ENCODE measurements around the gene RDH11. TPM values are rescaled to one million over a fixed set of nuclear protein-coding genes. Genes with fewer than 3 reads are reported as not detected.

The RDH11 gene
- total RNA-seq, 1 donor from 2014 or later = 101 TPM

DNA sequence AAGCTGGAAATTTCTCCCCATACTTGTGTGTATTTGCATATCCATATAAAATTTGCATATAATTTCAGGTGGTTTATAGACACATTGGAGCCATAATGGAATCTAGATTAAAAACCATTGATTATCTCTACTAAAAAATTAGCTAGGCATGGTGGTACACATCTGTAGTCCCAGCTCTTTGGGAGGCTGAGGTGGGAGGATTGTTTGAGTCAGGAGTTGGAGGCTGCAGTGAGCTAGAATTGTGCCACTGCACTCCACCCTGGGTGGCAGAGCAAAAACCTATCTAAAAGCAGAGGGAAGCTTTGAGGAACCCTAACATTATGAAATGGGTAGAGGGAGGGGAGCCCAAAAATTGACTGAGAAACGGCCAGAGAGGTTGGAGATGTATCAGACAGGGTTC lies 2.6 kb upstream of the RDH11 start:
- H3K4me3 ChIP-seq (ENCODE audit: low read depth, low read length) = no peak overlapping the region
- no peak for FAIRE-seq

DNA sequence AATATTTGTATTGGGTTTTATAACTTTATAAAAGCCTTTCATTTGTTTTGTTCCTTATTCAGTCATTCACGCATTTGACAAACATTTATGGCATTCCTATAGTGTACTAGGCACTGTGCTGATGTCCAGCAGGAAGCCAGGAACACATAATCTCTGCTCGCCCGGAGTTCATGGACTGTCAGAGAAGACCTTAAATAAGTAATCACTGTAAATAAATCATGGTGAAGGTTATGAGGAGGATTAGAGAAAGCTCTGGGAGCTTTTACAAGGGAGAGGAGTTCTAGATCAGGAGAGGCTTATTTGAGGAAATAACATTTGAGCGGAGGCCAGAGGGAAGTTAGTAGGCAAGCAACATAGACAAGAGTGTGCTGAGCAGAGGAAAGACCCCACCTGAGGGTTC lies 1.4 kb upstream of the RDH11 start:
- no peaks in the 10 kb centered on the region for H3K27me3 ChIP-seq (ENCODE audit: control insufficient read depth, insufficient read depth, low read length)
- H3K36me3 ChIP-seq (ENCODE audit: control insufficient read depth, insufficient read depth, low read length) = peaks cover 2% of the 10 kb centered on the region
- TF ChIP-seq, protein P1, sequence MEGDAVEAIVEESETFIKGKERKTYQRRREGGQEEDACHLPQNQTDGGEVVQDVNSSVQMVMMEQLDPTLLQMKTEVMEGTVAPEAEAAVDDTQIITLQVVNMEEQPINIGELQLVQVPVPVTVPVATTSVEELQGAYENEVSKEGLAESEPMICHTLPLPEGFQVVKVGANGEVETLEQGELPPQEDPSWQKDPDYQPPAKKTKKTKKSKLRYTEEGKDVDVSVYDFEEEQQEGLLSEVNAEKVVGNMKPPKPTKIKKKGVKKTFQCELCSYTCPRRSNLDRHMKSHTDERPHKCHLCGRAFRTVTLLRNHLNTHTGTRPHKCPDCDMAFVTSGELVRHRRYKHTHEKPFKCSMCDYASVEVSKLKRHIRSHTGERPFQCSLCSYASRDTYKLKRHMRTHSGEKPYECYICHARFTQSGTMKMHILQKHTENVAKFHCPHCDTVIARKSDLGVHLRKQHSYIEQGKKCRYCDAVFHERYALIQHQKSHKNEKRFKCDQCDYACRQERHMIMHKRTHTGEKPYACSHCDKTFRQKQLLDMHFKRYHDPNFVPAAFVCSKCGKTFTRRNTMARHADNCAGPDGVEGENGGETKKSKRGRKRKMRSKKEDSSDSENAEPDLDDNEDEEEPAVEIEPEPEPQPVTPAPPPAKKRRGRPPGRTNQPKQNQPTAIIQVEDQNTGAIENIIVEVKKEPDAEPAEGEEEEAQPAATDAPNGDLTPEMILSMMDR (IDR thresholded peaks at IDR 0.05; ENCODE audit: insufficient read depth, low read length, severe bottlenecking) = no peak
- DNase-seq (ENCODE audit: low read depth) (no peak), FAIRE-seq (no peak)
- no peak overlapping the region for H3K4me3 ChIP-seq (ENCODE audit: low read depth, low read length)

More for the DNA sequence above, 2.6 kb upstream of the RDH11 start:
- DNase-seq (ENCODE audit: low read depth) = no peak
- no peaks in the 10 kb centered on the region for H3K27me3 ChIP-seq (ENCODE audit: control insufficient read depth, insufficient read depth, low read length)
- TF ChIP-seq, protein P1 (IDR thresholded peaks at IDR 0.05; ENCODE audit: insufficient read depth, low read length, severe bottlenecking) = no peak
- H3K36me3 ChIP-seq (ENCODE audit: control insufficient read depth, insufficient read depth, low read length) = no peaks in the 10 kb centered on the region

DNA sequence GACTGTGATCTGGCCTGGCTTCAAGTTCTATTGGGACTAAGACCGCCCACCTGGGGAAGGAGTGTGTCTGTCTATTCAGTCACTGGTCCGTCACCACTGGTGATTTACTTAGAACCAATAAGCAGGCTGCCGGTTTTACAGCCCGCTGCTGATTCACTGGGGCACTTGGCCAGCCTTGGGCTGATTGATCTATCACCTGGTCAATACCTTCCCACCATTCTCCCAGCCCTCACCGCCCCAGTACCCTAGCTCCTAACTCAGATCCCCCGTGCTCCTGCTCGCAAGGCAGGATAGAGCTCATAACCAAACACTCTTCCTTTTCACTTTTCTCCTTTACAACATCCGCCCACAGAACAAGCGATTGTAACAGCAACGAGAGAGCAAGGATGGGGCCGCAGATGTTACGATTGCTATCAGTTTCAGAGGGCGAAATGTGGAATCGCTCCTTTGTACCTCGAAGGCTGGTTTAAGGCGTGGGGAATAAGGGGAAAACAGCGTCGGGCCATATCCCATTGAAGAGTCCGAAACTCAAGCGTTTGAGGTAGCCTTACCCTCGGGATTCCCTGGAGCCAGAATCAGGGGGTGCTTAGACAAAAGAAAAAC lies 672 bp downstream of the RDH11 start:
- FAIRE-seq (no peak), DNase-seq (ENCODE audit: low read depth) (peak; percentile 95)
- Histone ChIP-seq H3K36me3 (ENCODE audit: control insufficient read depth, insufficient read depth, low read length) (peaks cover 7% of the 10 kb centered on the region), H3K27me3 (ENCODE audit: control insufficient read depth, insufficient read depth, low read length) (no peaks in the 10 kb centered on the region), H3K4me3 (ENCODE audit: low read depth, low read length) (peak overlapping the region; percentile 70)
- TF ChIP-seq, protein P1 (IDR thresholded peaks at IDR 0.05; ENCODE audit: insufficient read depth, low read length, severe bottlenecking) = no peak

DNA sequence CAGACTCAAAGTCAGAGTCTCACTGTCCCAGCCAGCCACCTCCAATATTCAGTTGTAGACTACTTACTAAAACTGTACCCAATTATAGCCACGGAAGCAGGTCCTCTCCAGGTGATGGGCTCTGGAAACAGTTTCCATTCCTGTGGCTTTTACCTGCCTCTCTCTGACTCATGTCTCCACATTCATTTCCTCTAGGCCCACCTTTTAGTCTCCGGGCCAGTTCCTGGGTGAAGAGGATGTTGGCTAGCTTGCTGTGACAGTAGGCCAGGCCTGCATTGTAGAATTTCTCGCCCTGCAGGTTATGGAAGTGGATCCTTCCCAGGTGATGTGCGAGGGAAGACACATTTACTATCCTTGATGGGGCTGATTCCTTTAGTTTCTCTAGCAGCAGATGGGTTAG lies 5.6 kb downstream of the RDH11 start:
- DNase-seq (ENCODE audit: low read depth) (peak; percentile 48), FAIRE-seq (no peak)
- no peak overlapping the region for H3K4me3 ChIP-seq (ENCODE audit: low read depth, low read length)
- H3K27me3 ChIP-seq (ENCODE audit: control insufficient read depth, insufficient read depth, low read length) = no peaks in the 10 kb centered on the region
- peaks cover 26% of the 10 kb centered on the region for H3K36me3 ChIP-seq (ENCODE audit: control insufficient read depth, insufficient read depth, low read length)
- TF ChIP-seq, protein P1 (IDR thresholded peaks at IDR 0.05; ENCODE audit: insufficient read depth, low read length, severe bottlenecking) = no peak

DNA sequence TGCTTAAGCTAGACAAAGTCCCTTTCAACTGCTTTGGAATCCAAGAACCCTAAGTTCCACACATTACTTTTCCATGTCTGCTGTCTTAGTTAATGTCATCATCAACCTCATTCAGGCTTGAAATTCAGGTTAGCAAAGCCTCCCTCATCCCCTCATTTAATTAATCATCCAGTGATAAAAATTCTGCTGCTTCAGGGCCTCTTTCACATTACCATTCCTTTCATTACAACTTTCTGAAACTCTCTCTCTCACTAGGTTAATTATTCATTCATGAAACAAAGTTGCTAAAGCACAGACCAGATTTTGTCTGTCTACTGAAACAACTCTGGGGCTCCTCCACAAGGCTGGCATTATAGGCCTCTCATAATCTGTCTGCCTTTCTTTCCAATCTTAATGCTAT lies 11.7 kb downstream of the RDH11 start:
- TF ChIP-seq, protein P1 (IDR thresholded peaks at IDR 0.05; ENCODE audit: insufficient read depth, low read length, severe bottlenecking) = no peak
- DNase-seq (ENCODE audit: low read depth) (no peak), FAIRE-seq (no peak)
- H3K27me3 ChIP-seq (ENCODE audit: control insufficient read depth, insufficient read depth, low read length) = no peaks in the 10 kb centered on the region
- peaks cover 17% of the 10 kb centered on the region for H3K36me3 ChIP-seq (ENCODE audit: control insufficient read depth, insufficient read depth, low read length)
- H3K4me3 ChIP-seq (ENCODE audit: low read depth, low read length) = no peak overlapping the region

DNA sequence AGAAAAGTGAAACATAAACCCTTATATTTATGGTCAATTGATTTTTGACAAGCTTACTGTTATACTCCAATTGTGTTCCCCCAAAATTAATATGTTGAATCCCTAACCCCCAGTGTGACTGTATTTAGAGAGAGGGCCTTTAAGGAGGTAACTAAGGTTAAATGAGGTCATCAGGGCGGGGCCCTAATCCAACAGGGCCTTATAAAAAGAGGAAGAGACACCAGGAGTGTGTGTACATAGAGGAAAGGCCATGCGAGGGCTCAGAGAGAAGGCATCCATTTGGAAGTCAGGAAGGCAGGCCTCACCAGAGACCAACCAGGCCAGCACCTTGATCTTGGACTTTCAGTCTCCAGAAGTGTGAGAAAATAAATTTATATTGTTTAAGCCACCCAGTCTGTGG lies 14.6 kb downstream of the RDH11 start:
- FAIRE-seq (no peak), DNase-seq (ENCODE audit: low read depth) (no peak)
- Histone ChIP-seq H3K4me3 (ENCODE audit: low read depth, low read length) (no peak overlapping the region), H3K36me3 (ENCODE audit: control insufficient read depth, insufficient read depth, low read length) (peaks cover 14% of the 10 kb centered on the region), H3K27me3 (ENCODE audit: control insufficient read depth, insufficient read depth, low read length) (no peaks in the 10 kb centered on the region)
- TF ChIP-seq, protein P1 (IDR thresholded peaks at IDR 0.05; ENCODE audit: insufficient read depth, low read length, severe bottlenecking) = no peak

All from bronchial epithelial cell (primary cell).